Caco-2 (cell line): ENCODE measurements around the gene ATRAID. TPM values are rescaled to one million over a fixed set of nuclear protein-coding genes. Genes with fewer than 3 reads are reported as not detected.

Experiments
- BruUV-seq: library from RNA; stranded (reverse); fragments of 400-500 nt; replicated peaks from 2 replicates; lab custom pipeline; 2021; lab: Mats Ljungman, UMichigan
- CTCF ChIA-PET: fragments of 300-600 bp; sonication (Branson Sonifier 250); formaldehyde crosslinking; loops from one replicate; lab custom pipeline; 2022; ENCODE audit warnings: antibody characterized with exemption; lab: Charles Lee
- POLR2A ChIA-PET: fragments of 300-600 bp; sonication (Branson Sonifier 250); formaldehyde crosslinking; loops from one replicate; lab custom pipeline; 2022; ENCODE audit warnings: antibody characterized with exemption; lab: Charles Lee
- DNase-seq, 2 experiments: peaks; one replicate each; pipeline versions ENCODE4 v3.0.0 to v3.0.0-alpha.2; 2020 to 2022
- H3K27me3 ChIP-seq: replicated peaks from 2 replicates; pipeline ENCODE4 v1.6.0; 2011; ENCODE audit warnings: low read length; ENCODE audit not compliant: control insufficient read depth, insufficient read depth
- H3K36me3 ChIP-seq: 2 replicates; pipeline ENCODE4 v1.5.1; 2011; ENCODE audit warnings: low read length; ENCODE audit not compliant: control insufficient read depth, insufficient read depth
- H3K4me1 ChIP-seq: fragments of 250-450 bp; sonication (Bioruptor Pico); 2 replicates; pipeline ENCODE4 v1.5.1; 2020; ENCODE audit warnings: mild to moderate bottlenecking
- H3K4me3 ChIP-seq: 2 replicates; pipeline ENCODE4 v1.5.1; 2011; ENCODE audit warnings: low read depth, mild to moderate bottlenecking, control low read depth, low read length
- H3K9me3 ChIP-seq: fragments of 250-450 bp; sonication (Bioruptor Pico); 2 replicates; pipeline ENCODE4 v1.5.1; 2020; ENCODE audit warnings: mild to moderate bottlenecking, moderate library complexity
- H3K27ac Mint-ChIP-seq: one replicate; pipeline ENCODE4 v1.8.0; 2022; ENCODE audit warnings: mixed read lengths; ENCODE audit not compliant: unreplicated experiment
- H3K27me3 Mint-ChIP-seq: one replicate; pipeline ENCODE4 v1.8.0; 2022; ENCODE audit warnings: mixed read lengths; ENCODE audit not compliant: insufficient read depth, unreplicated experiment
- H3K36me3 Mint-ChIP-seq: one replicate; pipeline ENCODE4 v1.8.0; 2022; ENCODE audit warnings: mild to moderate bottlenecking, mixed read lengths; ENCODE audit not compliant: insufficient read depth, unreplicated experiment
- H3K4me1 Mint-ChIP-seq: one replicate; pipeline ENCODE4 v1.8.0; 2022; ENCODE audit warnings: low read depth, mixed read lengths; ENCODE audit not compliant: unreplicated experiment
- H3K4me3 Mint-ChIP-seq: one replicate; pipeline ENCODE4 v1.8.0; 2022; ENCODE audit warnings: mild to moderate bottlenecking, moderate library complexity, mixed read lengths; ENCODE audit not compliant: unreplicated experiment
- H3K9me3 Mint-ChIP-seq: one replicate; pipeline ENCODE4 v1.8.0; 2022; ENCODE audit warnings: mixed read lengths; ENCODE audit not compliant: unreplicated experiment
- intact Hi-C: fragments of 100-400 bp; cut with micrococcal nuclease; formaldehyde crosslinking; loops from one replicate; pipeline ENCODE4 v1.10.0; 2022; ENCODE audit not compliant: unreplicated experiment
- total RNA-seq: library from RNA; stranded (reverse); gene quantifications from 2 replicates; pipeline ENCODE4 v1.2.3, GENCODE V29; 2022
- TF ChIP-seq, protein P1 (sequence below), 2 experiments: fragments of 200-600 bp in 1 of 2; IDR thresholded peaks; 1 replicate in 1 of 2; 2 replicates in 1 of 2; pipeline versions ENCODE4 v1.5.1 to v1.8.0; 2011 to 2022; ENCODE audit warnings: antibody characterized with exemption in 1 of 2, control low read depth in 1 of 2, inconsistent platforms in 1 of 2, low read depth in 1 of 2, low read length in 1 of 2, mild to moderate bottlenecking in 1 of 2, moderate library complexity in 1 of 2; ENCODE audit not compliant: insufficient read depth in 1 of 2, severe bottlenecking in 1 of 2, unreplicated experiment in 1 of 2

Gene ATRAID
- total RNA-seq, 1 experiment from 2014 or later, result 157 TPM

GRCh38 chr2:27182346-27182745, 29.5 kb upstream of the ATRAID start:
- POLR2A ChIA-PET, result no interaction called here
- TF ChIP-seq, protein P1, sequence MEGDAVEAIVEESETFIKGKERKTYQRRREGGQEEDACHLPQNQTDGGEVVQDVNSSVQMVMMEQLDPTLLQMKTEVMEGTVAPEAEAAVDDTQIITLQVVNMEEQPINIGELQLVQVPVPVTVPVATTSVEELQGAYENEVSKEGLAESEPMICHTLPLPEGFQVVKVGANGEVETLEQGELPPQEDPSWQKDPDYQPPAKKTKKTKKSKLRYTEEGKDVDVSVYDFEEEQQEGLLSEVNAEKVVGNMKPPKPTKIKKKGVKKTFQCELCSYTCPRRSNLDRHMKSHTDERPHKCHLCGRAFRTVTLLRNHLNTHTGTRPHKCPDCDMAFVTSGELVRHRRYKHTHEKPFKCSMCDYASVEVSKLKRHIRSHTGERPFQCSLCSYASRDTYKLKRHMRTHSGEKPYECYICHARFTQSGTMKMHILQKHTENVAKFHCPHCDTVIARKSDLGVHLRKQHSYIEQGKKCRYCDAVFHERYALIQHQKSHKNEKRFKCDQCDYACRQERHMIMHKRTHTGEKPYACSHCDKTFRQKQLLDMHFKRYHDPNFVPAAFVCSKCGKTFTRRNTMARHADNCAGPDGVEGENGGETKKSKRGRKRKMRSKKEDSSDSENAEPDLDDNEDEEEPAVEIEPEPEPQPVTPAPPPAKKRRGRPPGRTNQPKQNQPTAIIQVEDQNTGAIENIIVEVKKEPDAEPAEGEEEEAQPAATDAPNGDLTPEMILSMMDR (IDR thresholded peaks at IDR 0.05; ENCODE audit: insufficient read depth in 1 of 2, low read depth in 1 of 2, low read length in 1 of 2, severe bottlenecking in 1 of 2, unreplicated experiment in 1 of 2), result no peak
- CTCF ChIA-PET, result no interaction called here
- no TSS peak for BruUV-seq
- Histone ChIP-seq H3K4me1 (peaks cover 5% of the 10 kb centered on the region), H3K36me3 (no peaks in the 10 kb centered on the region), H3K9me3 (no peaks in the 10 kb centered on the region), H3K27me3 (no peaks in the 10 kb centered on the region), H3K4me3 (no peak overlapping the region)
- no peaks in the 10 kb centered on the region for H3K36me3 Mint-ChIP-seq
- H3K27ac Mint-ChIP-seq, result no peak overlapping the region
- no peak for DNase-seq
- intact Hi-C loops, result no loop called here
- no peaks in the 10 kb centered on the region for H3K9me3 Mint-ChIP-seq
- no peak overlapping the region for H3K4me3 Mint-ChIP-seq
- peaks cover 8% of the 10 kb centered on the region for H3K4me1 Mint-ChIP-seq
- no peaks in the 10 kb centered on the region for H3K27me3 Mint-ChIP-seq

- no peak overlapping the region for H3K27ac Mint-ChIP-seq
- BruUV-seq, result no TSS peak
- H3K9me3 ChIP-seq, result no peaks in the 10 kb centered on the region
- H3K27me3 Mint-ChIP-seq, result no peaks in the 10 kb centered on the region
- H3K4me1 Mint-ChIP-seq, result peaks cover 8% of the 10 kb centered on the region
- CTCF ChIA-PET, result no interaction called here
- DNase-seq, result no peak
- POLR2A ChIA-PET, result no interaction called here
- H3K36me3 Mint-ChIP-seq, result no peaks in the 10 kb centered on the region
- H3K36me3 ChIP-seq, result no peaks in the 10 kb centered on the region
- H3K4me3 ChIP-seq, result no peak overlapping the region
- no peak overlapping the region for H3K4me3 Mint-ChIP-seq
- no peaks in the 10 kb centered on the region for H3K27me3 ChIP-seq
- TF ChIP-seq, protein P1 (IDR thresholded peaks at IDR 0.05; ENCODE audit: insufficient read depth in 1 of 2, low read depth in 1 of 2, low read length in 1 of 2, severe bottlenecking in 1 of 2, unreplicated experiment in 1 of 2), result no peak
- H3K4me1 ChIP-seq, result peaks cover 5% of the 10 kb centered on the region
- intact Hi-C loops, result no loop called here
- no peaks in the 10 kb centered on the region for H3K9me3 Mint-ChIP-seq
Observed at GRCh38 chr2:27184115-27184514, 27.7 kb upstream of the ATRAID start.

DNA sequence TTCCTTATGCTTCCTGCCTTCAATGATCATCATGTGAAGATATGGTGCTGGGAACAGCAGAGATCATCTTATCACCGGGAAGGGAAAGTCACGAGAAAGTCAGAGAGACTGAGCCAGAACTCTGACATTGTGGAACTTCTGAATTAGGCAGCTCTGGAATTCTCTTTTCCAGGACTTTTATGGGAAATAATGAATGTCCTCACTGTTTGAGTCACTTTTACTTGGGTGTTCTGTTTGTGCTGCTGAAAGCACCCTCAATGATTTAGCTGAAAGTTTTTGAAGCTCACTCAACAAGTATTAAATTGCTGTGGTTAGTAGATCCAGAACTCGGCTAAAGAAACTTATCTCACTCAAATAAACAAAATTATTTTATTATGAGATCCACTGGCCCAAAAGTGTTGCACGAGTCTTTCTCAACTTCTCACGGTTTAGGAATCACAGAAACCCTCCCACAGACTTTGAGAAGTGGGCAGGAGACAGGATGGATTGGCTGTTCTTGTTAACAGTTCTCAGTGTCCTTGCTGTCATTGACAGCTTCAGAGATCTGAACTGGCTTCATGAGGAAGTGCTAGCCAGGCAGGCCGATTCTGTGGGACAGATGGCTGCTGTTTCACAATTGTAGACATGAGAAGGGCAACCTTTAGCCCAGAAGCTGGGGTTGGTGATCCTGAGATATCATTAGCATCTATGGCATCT, 26.4 kb upstream of the ATRAID start:
- peaks cover 5% of the 10 kb centered on the region for H3K4me1 ChIP-seq
- ChIA-PET POLR2A (no interaction called here), CTCF (interaction anchor here (1.1 kb wide), 1 partner anchor 89 kb away, joined by 3 read pairs; no protein-coding TSS in a partner anchor)
- no peak overlapping the region for H3K4me3 Mint-ChIP-seq
- TF ChIP-seq, protein P1 (IDR thresholded peaks at IDR 0.05; ENCODE audit: insufficient read depth in 1 of 2, low read depth in 1 of 2, low read length in 1 of 2, severe bottlenecking in 1 of 2, unreplicated experiment in 1 of 2), result no peak
- H3K9me3 ChIP-seq, result no peaks in the 10 kb centered on the region
- H3K27me3 Mint-ChIP-seq, result no peaks in the 10 kb centered on the region
- H3K4me1 Mint-ChIP-seq, result peaks cover 8% of the 10 kb centered on the region
- H3K36me3 ChIP-seq, result no peaks in the 10 kb centered on the region
- H3K36me3 Mint-ChIP-seq, result no peaks in the 10 kb centered on the region
- no peaks in the 10 kb centered on the region for H3K27me3 ChIP-seq
- H3K27ac Mint-ChIP-seq, result no peak overlapping the region
- no peak for DNase-seq
- no peaks in the 10 kb centered on the region for H3K9me3 Mint-ChIP-seq
- no TSS peak for BruUV-seq
- no peak overlapping the region for H3K4me3 ChIP-seq
- intact Hi-C loops, result no loop called here
